H54 (cell line): ENCODE measurements around the gene NCS1.

Experiments
- DNase-seq: peaks from one replicate; pipeline ENCODE4 v3.0.0; 2011; ENCODE audit warnings: low spot score, mixed read lengths; ENCODE audit not compliant: insufficient read length
- FAIRE-seq: peaks from 3 replicates; lab custom pipeline; 2011; peaks lifted over from hg19 to GRCh38; lab: Jason Lieb, UNC
- POLR2A ChIP-seq: IDR thresholded peaks from 2 replicates; pipeline ENCODE4 v1.6.1; 2011; ENCODE audit warnings: low read depth, mild to moderate bottlenecking, low read length

NCS1 gene

DNA sequence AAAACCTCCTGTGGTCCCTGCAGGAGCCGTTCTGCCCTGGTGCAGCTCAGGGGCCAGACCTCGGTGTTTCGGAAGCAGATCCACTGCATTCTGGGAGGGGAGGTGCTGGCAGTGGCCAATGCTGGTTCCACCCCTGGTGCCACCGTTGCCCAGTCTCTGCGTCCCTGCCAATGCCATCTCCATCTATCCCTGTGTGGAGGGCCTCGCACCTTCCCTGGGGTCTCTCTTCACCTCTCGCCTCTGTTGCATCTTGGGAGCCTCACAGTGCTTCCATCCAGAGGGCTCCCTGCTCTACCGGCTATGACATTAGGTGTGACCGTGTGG lies 15.3 kb downstream of the NCS1 start:
- DNase-seq (no peak), FAIRE-seq (no peak)
- no peak for TF ChIP-seq POLR2A

DNA sequence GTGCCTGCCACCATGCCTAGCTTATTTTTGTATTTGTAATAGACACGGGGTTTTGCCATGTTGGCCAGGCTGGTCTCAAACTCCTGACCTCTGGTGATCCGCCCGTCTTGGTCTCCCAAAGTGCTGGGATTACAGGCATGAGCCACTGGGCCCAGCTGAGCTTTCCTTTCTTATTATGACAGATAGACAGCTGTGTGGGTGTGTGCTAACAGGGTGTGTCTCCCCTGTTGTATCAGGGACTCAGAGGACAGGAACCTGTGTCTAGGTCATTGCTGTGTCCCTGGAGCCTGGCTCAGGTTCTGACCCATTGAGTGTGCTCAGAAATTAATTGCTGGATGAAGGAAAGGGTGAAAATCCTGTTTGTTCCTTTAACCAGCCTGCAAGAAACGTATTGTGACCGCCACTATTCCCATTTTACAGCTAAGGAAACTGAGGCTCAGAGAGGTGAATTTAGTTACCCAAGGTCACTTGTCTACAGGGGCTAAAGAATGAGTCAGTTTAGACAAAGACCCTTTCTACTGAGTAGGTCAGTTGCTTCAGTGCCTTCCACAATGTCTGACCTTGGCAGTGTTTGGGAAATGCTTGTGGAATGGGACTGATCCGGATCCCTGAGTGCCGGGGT lies 16.8 kb downstream of the NCS1 start:
- FAIRE-seq (no peak), DNase-seq (no peak)
- TF ChIP-seq POLR2A = no peak

DNA sequence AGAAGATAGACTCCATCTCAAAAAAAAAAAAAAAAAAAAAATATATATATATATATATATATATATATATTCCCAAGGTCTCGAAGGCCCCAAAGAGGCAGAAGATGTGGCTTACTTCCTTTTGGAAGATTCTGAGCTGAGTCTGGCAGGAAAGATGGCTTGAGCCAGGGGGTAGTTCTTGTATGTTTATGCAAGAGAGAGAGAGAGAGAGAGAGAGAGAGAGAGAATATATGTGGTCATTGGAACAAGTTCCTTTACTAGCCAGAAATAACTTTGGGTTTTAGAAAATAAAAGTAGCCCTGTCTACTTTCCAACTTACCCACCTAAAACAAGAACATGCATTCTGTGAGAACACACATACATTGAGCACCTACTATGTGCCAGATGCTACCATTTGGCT lies 17.6 kb downstream of the NCS1 start:
- no peak for FAIRE-seq
- no peak for DNase-seq
- no peak for TF ChIP-seq POLR2A

- DNase-seq = no peak
- no peak for FAIRE-seq
These were observed 19.0 kb downstream of the NCS1 start for GRCh38 chr9:130191068-130191748.

DNA sequence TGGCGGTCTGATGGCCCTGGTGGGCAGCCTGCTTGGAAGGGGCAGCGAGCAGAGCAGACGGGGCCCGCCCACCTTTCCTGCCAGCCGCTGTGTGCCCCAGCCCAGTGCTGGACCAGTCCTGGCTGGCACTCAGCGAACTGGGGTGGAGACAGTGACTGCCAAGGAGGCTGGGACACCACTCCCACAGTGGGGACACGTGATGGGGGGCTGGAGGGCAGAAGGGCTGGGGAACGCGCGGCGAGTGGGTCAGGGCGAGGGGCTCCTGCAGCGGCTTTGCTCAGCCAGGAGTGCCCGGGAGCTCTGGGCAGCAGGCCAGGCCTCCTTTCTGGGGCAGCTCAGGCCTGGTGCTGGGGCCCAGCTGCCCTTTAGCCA lies 19.5 kb downstream of the NCS1 start:
- FAIRE-seq (no peak), DNase-seq (no peak)
- no peak for TF ChIP-seq POLR2A

More at GRCh38 chr9:130191068-130191748, 19.0 kb downstream of the NCS1 start:
- TF ChIP-seq POLR2A = no peak

DNA sequence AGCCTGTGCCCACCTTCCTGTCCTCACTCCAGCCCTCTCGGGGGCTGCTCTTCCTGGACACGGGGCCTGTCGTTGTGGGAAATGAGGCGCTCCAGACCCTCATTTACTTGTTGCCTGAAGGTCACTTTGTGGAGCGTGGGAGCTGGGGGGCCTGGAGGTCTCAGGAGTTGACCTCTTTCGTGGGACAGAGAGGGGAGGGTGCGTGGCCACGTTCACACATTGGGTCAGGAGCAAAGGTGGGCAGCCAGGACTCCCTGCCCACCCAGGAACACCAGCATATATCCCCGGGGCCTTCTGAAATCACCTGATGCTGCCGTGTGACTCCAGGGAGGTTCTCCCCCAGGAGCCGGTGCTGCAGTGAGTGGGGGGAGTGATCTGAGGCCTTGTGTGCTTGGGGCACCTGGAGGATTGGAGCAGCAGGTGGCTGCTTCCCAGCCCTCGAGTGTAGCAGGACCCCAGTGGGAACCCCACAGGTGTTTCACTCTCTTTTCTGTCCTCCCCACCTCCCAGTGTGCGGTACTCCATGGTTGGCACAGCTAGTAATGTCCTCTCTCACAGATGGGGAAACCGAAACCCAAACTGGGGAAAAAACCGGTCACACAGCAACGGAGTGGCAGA lies 20.3 kb downstream of the NCS1 start:
- no peak for DNase-seq
- TF ChIP-seq POLR2A = no peak
- FAIRE-seq = no peak

DNA sequence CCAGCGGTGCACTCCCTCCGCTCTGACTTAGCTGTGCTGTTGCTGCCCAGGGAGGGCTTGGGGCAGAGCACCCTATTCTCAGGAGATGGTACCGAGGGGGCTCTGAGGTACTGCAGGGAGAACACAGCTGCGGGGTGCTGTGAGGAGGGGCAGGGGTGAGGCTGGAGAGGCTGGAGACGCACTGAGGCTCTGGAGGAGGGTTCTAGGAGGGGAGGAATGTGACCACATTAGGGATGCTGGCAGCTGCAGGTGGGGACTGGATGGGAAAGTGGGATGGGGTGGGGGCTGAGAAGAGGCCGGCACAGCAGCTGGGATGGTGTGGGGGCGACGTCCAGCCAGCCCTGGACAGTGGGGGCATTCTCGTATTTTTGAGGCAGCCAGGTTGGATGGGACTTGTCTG lies 20.9 kb downstream of the NCS1 start:
- no peak for TF ChIP-seq POLR2A
- no peak for FAIRE-seq
- DNase-seq = no peak

DNA sequence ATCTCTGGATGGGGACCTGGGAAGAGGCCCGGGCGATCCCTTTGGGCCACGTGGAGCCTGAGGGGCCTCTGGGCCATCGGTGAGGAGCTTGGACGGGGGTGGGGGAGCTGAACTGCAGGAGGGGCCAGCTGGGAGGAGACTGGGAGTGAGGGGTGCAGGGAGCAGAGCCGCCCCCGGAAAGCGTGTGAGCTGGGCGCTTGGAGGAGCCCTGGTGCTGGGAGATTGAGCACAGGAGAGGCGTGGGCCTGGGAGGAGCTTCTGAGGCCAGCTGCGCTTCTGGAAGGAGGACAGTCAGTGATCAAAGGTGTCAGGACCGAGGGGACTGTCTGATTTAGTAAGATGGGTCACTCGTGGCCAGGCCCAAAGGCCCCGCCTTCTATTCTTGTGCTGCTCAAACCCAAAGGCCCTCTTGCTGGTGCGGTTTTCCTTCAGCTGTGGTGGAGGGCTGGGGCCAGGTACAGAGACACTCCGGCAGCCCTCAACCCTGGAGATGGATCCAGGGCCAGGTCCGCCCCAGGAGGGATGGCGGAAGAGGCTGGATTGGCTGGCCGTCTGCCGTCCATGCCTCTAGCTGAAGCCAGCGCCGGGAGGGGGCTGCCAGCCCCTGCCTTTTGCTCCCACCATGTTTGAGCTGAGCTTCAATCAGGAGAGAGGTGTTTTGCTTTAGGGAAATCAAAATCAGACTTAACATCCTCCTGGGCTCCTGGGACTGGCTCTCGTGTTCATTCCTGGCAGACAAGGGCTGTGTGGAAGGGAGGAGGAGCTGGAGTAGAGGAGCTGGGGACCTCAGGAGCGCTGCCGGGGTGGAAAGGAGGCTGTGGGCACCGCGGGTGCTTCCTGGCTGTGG lies 21.6 kb downstream of the NCS1 start:
- DNase-seq (no peak), FAIRE-seq (no peak)
- TF ChIP-seq POLR2A = no peak

GRCh38 chr9:130194378-130194932 lies 22.3 kb downstream of the NCS1 start:
- no peak for DNase-seq
- FAIRE-seq = no peak
- no peak for TF ChIP-seq POLR2A

GRCh38 chr9:130195638-130196037 lies 23.4 kb downstream of the NCS1 start:
- no peak for DNase-seq
- no peak for TF ChIP-seq POLR2A
- FAIRE-seq = no peak

- TF ChIP-seq POLR2A = no peak
These were observed 24.4 kb downstream of the NCS1 start for GRCh38 chr9:130196643-130197042.

DNA sequence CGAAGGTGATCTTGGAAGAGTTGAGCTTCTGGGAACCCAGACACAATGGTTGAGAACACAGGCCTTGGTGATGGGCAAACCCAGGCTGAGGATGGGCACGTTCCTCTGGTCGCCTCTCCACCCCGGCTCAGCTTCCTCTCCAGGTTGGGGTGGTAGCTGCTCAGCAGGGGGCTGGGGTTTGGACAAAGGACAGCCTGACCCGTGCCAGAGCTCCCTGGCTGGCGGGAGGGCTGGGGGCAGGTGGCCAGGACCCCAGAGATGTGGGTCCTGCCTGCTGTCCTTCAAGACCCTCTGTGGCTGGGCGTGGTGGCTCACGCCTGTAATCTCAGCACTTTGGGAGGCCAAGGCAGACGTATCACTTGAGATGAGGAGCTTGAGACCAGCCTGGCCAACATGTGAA lies 25.2 kb downstream of the NCS1 start:
- no peak for DNase-seq
- FAIRE-seq = no peak
- TF ChIP-seq POLR2A = no peak

More at GRCh38 chr9:130196643-130197042, 24.4 kb downstream of the NCS1 start:
- FAIRE-seq (no peak), DNase-seq (no peak)

GRCh38 chr9:130197888-130198287 lies 25.7 kb downstream of the NCS1 start:
- no peak for TF ChIP-seq POLR2A
- no peak for DNase-seq
- FAIRE-seq = no peak
